CD4-positive, alpha-beta T cell treated with Interleukin-1 beta for 1 hour (primary cell): ENCODE data around the gene FHOD3.
"Not testable (repeated sequence)": the region's sequence is repeated elsewhere in the genome, so short reads cannot be mapped to it uniquely, and the experiment has no call there.

ENCODE experiments used
- DNase-seq, 2 donors: peaks; one replicate each; pipeline ENCODE4 v3.0.0-alpha.2; 2020 to 2022

Gene FHOD3

GRCh38 chr18:36529747-36530146 is 232.2 kb downstream of the FHOD3 start:
- no peak for DNase-seq

GRCh38 chr18:36530676-36531405 is 233.3 kb downstream of the FHOD3 start:
- DNase-seq: no peak

GRCh38 chr18:36531636-36532035 is 234.1 kb downstream of the FHOD3 start:
- no peak for DNase-seq

- DNase-seq: no peak
Observed at GRCh38 chr18:36532394-36532793, 234.9 kb downstream of the FHOD3 start.

- no peak for DNase-seq
Observed at GRCh38 chr18:36532815-36533214, 235.3 kb downstream of the FHOD3 start.

GRCh38 chr18:36533446-36534153 is 236.1 kb downstream of the FHOD3 start:
- no peak for DNase-seq

- peak in 1 of 2 donors; percentile 5 for DNase-seq
Observed at GRCh38 chr18:36534154-36534688, 236.7 kb downstream of the FHOD3 start.

- DNase-seq: no peak
Observed at GRCh38 chr18:36535202-36535935, 237.9 kb downstream of the FHOD3 start.

- no peak for DNase-seq
Observed at GRCh38 chr18:36536426-36536825, 238.9 kb downstream of the FHOD3 start.

- no peak for DNase-seq
Observed at GRCh38 chr18:36537289-36537688, 239.8 kb downstream of the FHOD3 start.

- no peak for DNase-seq
Observed at GRCh38 chr18:36539674-36540231, 242.2 kb downstream of the FHOD3 start.

GRCh38 chr18:36543030-36543429 is 245.5 kb downstream of the FHOD3 start:
- DNase-seq: no peak

- DNase-seq: no peak
Observed at GRCh38 chr18:36543991-36544725, 246.6 kb downstream of the FHOD3 start.

GRCh38 chr18:36545821-36546427 is 248.4 kb downstream of the FHOD3 start:
- DNase-seq: no peak

GRCh38 chr18:36546876-36547275 is 249.4 kb downstream of the FHOD3 start:
- no peak for DNase-seq

- no peak for DNase-seq
Observed at GRCh38 chr18:36547544-36547943, 250.0 kb downstream of the FHOD3 start.

GRCh38 chr18:36551274-36551673 is 253.8 kb downstream of the FHOD3 start:
- not testable (repeated sequence) for DNase-seq

GRCh38 chr18:36558234-36558633 is 260.7 kb downstream of the FHOD3 start:
- DNase-seq: no peak

- no peak for DNase-seq
Observed at GRCh38 chr18:36559149-36559857, 261.8 kb downstream of the FHOD3 start.

- no peak for DNase-seq
Observed at GRCh38 chr18:36560187-36560586, 262.7 kb downstream of the FHOD3 start.

GRCh38 chr18:36561046-36561445 is 263.5 kb downstream of the FHOD3 start:
- DNase-seq: no peak
